Measurements from ENCODE around the gene LTF. TPM values are rescaled to one million over a fixed set of nuclear protein-coding genes. Genes with fewer than 3 reads are reported as not detected.

Gene LTF
- total and polyA plus RNA-seq, 2 donors (not counting 1 experiment from before 2014, with no cell fraction given): 0.22 TPM; not detected in 1

- no peak overlapping the region for H2AFZ ChIP-seq (ENCODE audit: insufficient read depth, low read depth, low read length, poor library complexity, severe bottlenecking)
- no peaks in the 10 kb centered on the region for H3K36me3 ChIP-seq (replicated peaks in 1 of 2; ENCODE audit: control extremely low read depth in 1 of 2, control insufficient read depth in 1 of 2, extremely low read depth in 1 of 2, insufficient read depth in 2 of 2, low read length in 1 of 2)
- H3K4me1 ChIP-seq (ENCODE audit: control insufficient read depth in 2 of 2, insufficient read depth in 2 of 2, low read length in 2 of 2): peaks cover 9 to 11% of the 10 kb centered on the region in 2 donors
- DNase-seq (no peak), ATAC-seq (ENCODE audit: low read depth) (no peak)
- WGBS (ENCODE audit: insufficient coverage): 93% methylated on average over 4 of the region's 4 CpGs
- H4K20me1 ChIP-seq (ENCODE audit: control insufficient read depth, insufficient read depth, low read length, poor library complexity, severe bottlenecking): no peaks in the 10 kb centered on the region
- Mint-ChIP-seq H3K9me3 (ENCODE audit: insufficient read depth) (no peaks in the 10 kb centered on the region), H3K4me1 (peaks cover 9% of the 10 kb centered on the region), H3K27ac (peak overlapping the region; percentile 74), H3K4me3 (peak overlapping the region; percentile 67), H3K27me3 (peaks cover 3% of the 10 kb centered on the region)
- no peaks in the 10 kb centered on the region for H3K9me3 ChIP-seq (ENCODE audit: control extremely low read depth in 1 of 3, control insufficient read depth in 2 of 3, insufficient read depth in 1 of 3, low read length in 2 of 3)
- no peak for TF ChIP-seq EZH2 (IDR thresholded peaks at IDR 0.05; ENCODE audit: borderline replicate concordance, insufficient read depth, low read depth, low read length, poor library complexity, severe bottlenecking)
- TF ChIP-seq CTCF (IDR thresholded peaks at IDR 0.05): no peak
- POLR2A ChIA-PET: interaction anchor here (0.8 to 3.2 kb wide), 5 partner anchors 33 to 140 kb away, joined by 3 to 26 read pairs (median 7); no protein-coding TSS in a partner anchor
- CTCF ChIA-PET: interaction anchor here (1.0 to 9.1 kb wide), 38 partner anchors 8 to 1336 kb away, joined by 3 to 275 read pairs (median 7); partner anchors contain the start of genes CCR1, CCR5AS, CCRL2 and RTP3
- intact Hi-C loops (cut with micrococcal nuclease): loop anchor here (2.0 to 10.0 kb wide), 2 partner anchors 51 to 205 kb away; partner anchors contain the start of gene ALS2CL
- H3K4me2 ChIP-seq (replicated peaks; ENCODE audit: low read depth, low read length, poor library complexity, severe bottlenecking): peak overlapping the region; percentile 76
- no peak overlapping the region for H3K27ac ChIP-seq (ENCODE audit: low read length in 2 of 2)
- H3K27me3 ChIP-seq (replicated peaks in 1 of 4; ENCODE audit: control extremely low read depth in 1 of 4, control insufficient read depth in 3 of 4, insufficient read depth in 4 of 4, low read length in 3 of 4): peaks cover 0 to 6% (median 4%) of the 10 kb centered on the region in 4 experiments
- no peak overlapping the region for H3K9ac ChIP-seq (ENCODE audit: low read length)
- H3K4me3 ChIP-seq (ENCODE audit: control extremely low read depth in 1 of 5, extremely low read depth in 1 of 5, insufficient read depth in 1 of 5, low read depth in 2 of 5, low read length in 4 of 5): no peak overlapping the region
- H3K79me2 ChIP-seq (ENCODE audit: control insufficient read depth, insufficient read depth, low read length): no peaks in the 10 kb centered on the region
These were observed 24.7 kb upstream of the LTF start for GRCh38 chr3:46489381-46489780.

- POLR2A ChIA-PET: interaction anchor here (0.5 to 3.2 kb wide), 7 partner anchors 33 to 141 kb away, joined by 3 to 26 read pairs (median 4); no protein-coding TSS in a partner anchor
- Histone ChIP-seq H3K4me1 (ENCODE audit: control insufficient read depth in 2 of 2, insufficient read depth in 2 of 2, low read length in 2 of 2) (peaks cover 9 to 11% of the 10 kb centered on the region in 2 donors), H3K79me2 (ENCODE audit: control insufficient read depth, insufficient read depth, low read length) (no peaks in the 10 kb centered on the region), H3K27me3 (replicated peaks in 1 of 4; ENCODE audit: control extremely low read depth in 1 of 4, control insufficient read depth in 3 of 4, insufficient read depth in 4 of 4, low read length in 3 of 4) (peaks cover 0 to 6% (median 4%) of the 10 kb centered on the region in 4 experiments), H4K20me1 (ENCODE audit: control insufficient read depth, insufficient read depth, low read length, poor library complexity, severe bottlenecking) (no peaks in the 10 kb centered on the region), H3K4me2 (replicated peaks; ENCODE audit: low read depth, low read length, poor library complexity, severe bottlenecking) (peak overlapping the region; percentile 76), H2AFZ (ENCODE audit: insufficient read depth, low read depth, low read length, poor library complexity, severe bottlenecking) (no peak overlapping the region), H3K9ac (ENCODE audit: low read length) (peak overlapping the region; percentile 33), H3K27ac (ENCODE audit: low read length in 2 of 2) (no peak overlapping the region), H3K4me3 (ENCODE audit: control extremely low read depth in 1 of 5, extremely low read depth in 1 of 5, insufficient read depth in 1 of 5, low read depth in 2 of 5, low read length in 4 of 5) (no peak overlapping the region), H3K36me3 (replicated peaks in 1 of 2; ENCODE audit: control extremely low read depth in 1 of 2, control insufficient read depth in 1 of 2, extremely low read depth in 1 of 2, insufficient read depth in 2 of 2, low read length in 1 of 2) (no peaks in the 10 kb centered on the region), H3K9me3 (ENCODE audit: control extremely low read depth in 1 of 3, control insufficient read depth in 2 of 3, insufficient read depth in 1 of 3, low read length in 2 of 3) (no peaks in the 10 kb centered on the region)
- Mint-ChIP-seq H3K27ac (peak overlapping the region; percentile 74), H3K27me3 (peaks cover 3% of the 10 kb centered on the region), H3K4me3 (peak overlapping the region; percentile 67), H3K4me1 (peaks cover 9% of the 10 kb centered on the region), H3K9me3 (ENCODE audit: insufficient read depth) (no peaks in the 10 kb centered on the region)
- TF ChIP-seq EZH2 (IDR thresholded peaks at IDR 0.05; ENCODE audit: borderline replicate concordance, insufficient read depth, low read depth, low read length, poor library complexity, severe bottlenecking) (no peak), CTCF (IDR thresholded peaks at IDR 0.05) (peak; percentile 100)
- CTCF ChIA-PET: interaction anchor here (0.6 to 9.1 kb wide), 59 partner anchors 9 to 1337 kb away, joined by 3 to 275 read pairs (median 5); partner anchors contain the start of genes ALS2CL, CCR1, CCR5AS and CCRL2
- ATAC-seq (ENCODE audit: low read depth): peak; percentile 99
- intact Hi-C loops (cut with micrococcal nuclease): loop anchor here (1.0 to 10.0 kb wide), 5 partner anchors 50 to 206 kb away; partner anchors contain the start of gene ALS2CL
- 13% methylated on average over 24 of the region's 26 CpGs for WGBS (ENCODE audit: insufficient coverage)
- DNase-seq: peak; percentile 95
These were observed 24.1 kb upstream of the LTF start for GRCh38 chr3:46488735-46489361.
